SK-N-SH treated with all-trans-retinoic acid at 6 μM for 48 hours (cell line): Measurements from ENCODE around the gene NACAD.

Experiments
- CREB5 ChIP-seq: fragments of 250-450 bp; sonication (Bioruptor Pico); IDR thresholded peaks from 2 replicates; pipeline ENCODE4 v1.5.1; 2020; ENCODE audit warnings: low read depth, mild to moderate bottlenecking, moderate library complexity
- PATZ1 ChIP-seq: fragments of 250-450 bp; sonication (Bioruptor Pico); IDR thresholded peaks from 2 replicates; pipeline ENCODE4 v1.8.0; 2020; ENCODE audit warnings: mild to moderate bottlenecking, moderate library complexity, borderline replicate concordance
- PPARA ChIP-seq: fragments of 250-450 bp; sonication (Bioruptor Pico); IDR thresholded peaks from 2 replicates; pipeline ENCODE4 v1.5.0; 2020; ENCODE audit warnings: mild to moderate bottlenecking, borderline replicate concordance
- ZFP3 ChIP-seq: fragments of 250-450 bp; sonication (Bioruptor Pico); IDR thresholded peaks from 2 replicates; pipeline ENCODE4 v1.5.0; 2020; ENCODE audit warnings: mild to moderate bottlenecking, moderate library complexity
- ZFP30 ChIP-seq: fragments of 450-650 bp; formaldehyde crosslinking; IDR thresholded peaks from 2 replicates; pipeline ENCODE4 v1.5.0; 2022; ENCODE audit warnings: mild to moderate bottlenecking, moderate library complexity

DNA sequence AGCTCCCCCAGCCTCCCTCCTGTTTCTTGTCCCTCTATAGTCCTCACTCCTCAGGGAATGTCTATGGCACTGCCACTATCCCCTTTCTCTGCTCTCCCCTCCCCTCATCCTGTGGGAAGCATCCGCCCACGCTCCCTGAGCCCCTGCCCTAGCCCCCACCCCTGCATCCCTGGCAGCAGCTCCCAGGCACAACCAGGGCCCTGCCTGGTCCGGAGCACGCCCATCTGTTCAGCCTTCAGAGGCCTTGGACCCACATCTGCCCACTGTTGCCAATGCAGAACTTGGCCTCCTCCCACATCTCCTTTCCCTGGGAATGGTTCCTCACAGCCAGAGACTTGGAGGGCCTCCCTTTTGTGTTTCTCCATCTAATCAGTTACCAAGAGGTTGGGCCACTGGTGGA, 43.1 kb upstream of the NACAD start:
- no peak for TF ChIP-seq PPARA (CRISPR knock-in tag)
- TF ChIP-seq PATZ1 (CRISPR knock-in tag) = no peak
- no peak for TF ChIP-seq ZFP3 (CRISPR knock-in tag)
- TF ChIP-seq ZFP30 (CRISPR knock-in tag) = no peak
- TF ChIP-seq CREB5 = no peak
